ENCODE data around the gene PDCL3.

The PDCL3 gene

GRCh38 chr2:100561191-100561590, 1.6 kb upstream of the PDCL3 start:
- DNase-seq, result no peak

- DNase-seq, result no peak
Observed at GRCh38 chr2:100563407-100564247, 834 bp downstream of the PDCL3 start.

GRCh38 chr2:100568989-100569388, 6.2 kb downstream of the PDCL3 start:
- DNase-seq, result no peak

- DNase-seq, result no peak
Observed at GRCh38 chr2:100571668-100572067, 8.9 kb downstream of the PDCL3 start.

- no peak for DNase-seq
Observed at GRCh38 chr2:100577777-100578176, 15.0 kb downstream of the PDCL3 start.

- no peak for DNase-seq
Observed at GRCh38 chr2:100580367-100581276, 17.8 kb downstream of the PDCL3 start.

GRCh38 chr2:100581277-100581612, 18.5 kb downstream of the PDCL3 start:
- no peak for DNase-seq

GRCh38 chr2:100584816-100585215, 22.0 kb downstream of the PDCL3 start:
- DNase-seq, result no peak

- DNase-seq, result no peak
Observed at GRCh38 chr2:100588071-100588786, 25.4 kb downstream of the PDCL3 start.

GRCh38 chr2:100589527-100589926, 26.7 kb downstream of the PDCL3 start:
- DNase-seq, result no peak

GRCh38 chr2:100592226-100592625, 29.4 kb downstream of the PDCL3 start:
- no peak for DNase-seq

- DNase-seq, result no peak
Observed at GRCh38 chr2:100596465-100596864, 33.7 kb downstream of the PDCL3 start.

- DNase-seq, result no peak
Observed at GRCh38 chr2:100599566-100599965, 36.8 kb downstream of the PDCL3 start.

GRCh38 chr2:100601661-100602060, 38.9 kb downstream of the PDCL3 start:
- DNase-seq, result no peak

- DNase-seq, result no peak
Observed at GRCh38 chr2:100603414-100603813, 40.6 kb downstream of the PDCL3 start.

- DNase-seq, result no peak
Observed at GRCh38 chr2:100603948-100604633, 41.3 kb downstream of the PDCL3 start.

GRCh38 chr2:100606332-100606725, 43.5 kb downstream of the PDCL3 start:
- no peak for DNase-seq

- no peak for DNase-seq
Observed at GRCh38 chr2:100606726-100607343, 44.0 kb downstream of the PDCL3 start.

- peak; percentile 61 for DNase-seq
Observed at GRCh38 chr2:100610381-100610831, 47.6 kb downstream of the PDCL3 start.

GRCh38 chr2:100611079-100612029, 48.6 kb downstream of the PDCL3 start:
- no peak for DNase-seq
